Activated CD4-positive, alpha-beta T cell treated with anti-CD3 and anti-CD28 coated beads for 36 hours (primary cell): ENCODE results near the gene RUNX2. TPM values are rescaled to one million over a fixed set of nuclear protein-coding genes. Genes with fewer than 3 reads are reported as not detected.

Experiments used
- ATAC-seq: fragments of 200-7000 bp; cut with Tn5 transposase; one replicate; pipeline ENCODE4 v1.10.0; 2021; ENCODE audit warnings: mild to moderate bottlenecking, moderate library complexity
- CTCF ChIA-PET: fragments of 350-600 bp; sonication (Branson Sonifier 250); formaldehyde crosslinking; loops from one replicate; lab custom pipeline; 2021; ENCODE audit warnings: antibody characterized with exemption; lab: Charles Lee
- POLR2A ChIA-PET: fragments of 350-600 bp; sonication (Branson Sonifier 250); formaldehyde crosslinking; loops from one replicate; lab custom pipeline; 2021; ENCODE audit warnings: antibody characterized with exemption, inconsistent platforms; lab: Charles Lee
- DNase-seq: peaks from one replicate; pipeline ENCODE4 v3.0.0-alpha.2; 2020
- H3K27ac Mint-ChIP-seq: one replicate; pipeline ENCODE4 v1.8.0; 2021; ENCODE audit warnings: mixed read lengths
- H3K27me3 Mint-ChIP-seq: one replicate; pipeline ENCODE4 v1.8.0; 2021; ENCODE audit warnings: mixed read lengths
- H3K36me3 Mint-ChIP-seq: one replicate; pipeline ENCODE4 v1.8.0; 2021; ENCODE audit warnings: low read depth, mixed read lengths
- H3K4me1 Mint-ChIP-seq: one replicate; pipeline ENCODE4 v1.8.0; 2021; ENCODE audit warnings: mixed read lengths
- H3K4me3 Mint-ChIP-seq: one replicate; pipeline ENCODE4 v1.8.0; 2021; ENCODE audit warnings: mild to moderate bottlenecking, moderate library complexity, mixed read lengths
- H3K9me3 Mint-ChIP-seq: one replicate; pipeline ENCODE4 v1.8.0; 2021; ENCODE audit warnings: low read depth, mixed read lengths
- intact Hi-C, 2 experiments: fragments of 100-400 bp; cut with DNase I in 1 of 2; cut with micrococcal nuclease in 1 of 2; formaldehyde crosslinking; loops; one replicate each; pipeline versions ENCODE4 v1.14.2 to v1.15.1; 2022 to 2024; cut with DNase I, micrococcal nuclease
- total RNA-seq, 2 experiments: library from RNA; stranded (reverse); gene quantifications; one replicate each; pipeline ENCODE4 v1.2.3, GENCODE V29; 2021

RUNX2 gene
- total RNA-seq, 2 experiments from 2014 or later = 14.6 to 18.1 TPM

GRCh38 chr6:45353654-45354053 lies 25.5 kb downstream of the RUNX2 start:
- POLR2A ChIA-PET = no interaction called here
- intact Hi-C loops = no loop called here

DNA sequence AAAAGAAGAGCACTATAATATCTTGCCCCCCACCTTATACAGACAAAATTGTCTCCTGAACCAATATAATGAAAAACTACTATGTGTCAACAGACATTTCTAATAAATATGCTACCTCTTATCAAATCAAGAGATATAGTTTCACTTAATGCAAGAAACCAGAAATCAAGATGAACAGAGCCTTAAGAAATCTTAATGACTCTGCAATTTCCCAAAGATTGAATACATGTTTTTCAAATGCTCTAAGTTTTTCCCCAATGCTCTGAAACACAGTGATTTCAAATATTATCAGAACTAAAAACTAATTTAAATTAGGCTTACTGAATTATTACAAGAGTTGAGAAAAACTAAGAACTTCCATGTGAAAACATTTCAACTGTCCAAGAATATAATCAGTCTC lies 36.3 kb downstream of the RUNX2 start:
- CTCF ChIA-PET = interaction anchor here (1.1 kb wide), 1 partner anchor 13 kb away, joined by 3 read pairs; no protein-coding TSS in a partner anchor
- no peak overlapping the region for H3K27ac Mint-ChIP-seq
- intact Hi-C loops = no loop called here

More at GRCh38 chr6:45353654-45354053, 25.5 kb downstream of the RUNX2 start:
- no peaks in the 10 kb centered on the region for H3K9me3 Mint-ChIP-seq
- no peak overlapping the region for H3K4me3 Mint-ChIP-seq
- peaks cover 11% of the 10 kb centered on the region for H3K4me1 Mint-ChIP-seq
- CTCF ChIA-PET = interaction anchor here (0.6 kb wide), 1 partner anchor 198 kb away, joined by 3 read pairs; no protein-coding TSS in a partner anchor
- DNase-seq = no peak
- H3K27ac Mint-ChIP-seq = no peak overlapping the region
- peaks cover 12% of the 10 kb centered on the region for H3K36me3 Mint-ChIP-seq
- no peaks in the 10 kb centered on the region for H3K27me3 Mint-ChIP-seq
- no peak for ATAC-seq

GRCh38 chr6:45365036-45365435 lies 36.9 kb downstream of the RUNX2 start:
- no peak overlapping the region for H3K27ac Mint-ChIP-seq
- H3K36me3 Mint-ChIP-seq = peaks cover 17% of the 10 kb centered on the region
- ChIA-PET CTCF (interaction anchor here (0.6 to 1.0 kb wide), 2 partner anchors 14 to 889 kb away, joined by 3 read pairs; no protein-coding TSS in a partner anchor), POLR2A (no interaction called here)
- ATAC-seq = no peak
- H3K4me3 Mint-ChIP-seq = no peak overlapping the region
- no peak for DNase-seq
- intact Hi-C loops = no loop called here
- no peaks in the 10 kb centered on the region for H3K9me3 Mint-ChIP-seq
- peaks cover 16% of the 10 kb centered on the region for H3K4me1 Mint-ChIP-seq
- no peaks in the 10 kb centered on the region for H3K27me3 Mint-ChIP-seq

More for the DNA sequence above, 36.3 kb downstream of the RUNX2 start:
- H3K4me1 Mint-ChIP-seq = peaks cover 10% of the 10 kb centered on the region
- no peak overlapping the region for H3K4me3 Mint-ChIP-seq
- ATAC-seq (no peak), DNase-seq (no peak)
- POLR2A ChIA-PET = no interaction called here
- H3K27me3 Mint-ChIP-seq = no peaks in the 10 kb centered on the region
- H3K9me3 Mint-ChIP-seq = no peaks in the 10 kb centered on the region
- H3K36me3 Mint-ChIP-seq = peaks cover 13% of the 10 kb centered on the region

DNA sequence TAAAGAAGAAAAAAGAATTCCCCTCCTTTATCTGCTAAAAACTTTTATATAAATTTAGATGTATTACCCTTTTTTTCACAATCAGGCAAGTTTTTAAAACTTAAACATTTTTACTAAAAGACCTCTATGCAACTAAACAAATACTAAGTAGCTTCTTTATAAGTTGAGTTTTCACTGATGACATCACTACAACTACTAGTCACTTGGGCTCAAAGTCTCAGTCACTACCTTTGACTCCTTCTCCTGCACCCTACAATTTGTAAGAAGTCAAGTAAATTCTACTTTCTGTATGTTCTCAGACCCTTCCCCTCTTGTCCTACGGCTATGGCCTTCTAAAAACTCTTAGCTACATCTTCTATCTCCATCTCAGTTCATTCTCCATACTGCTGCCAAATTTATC lies 38.4 kb downstream of the RUNX2 start:
- POLR2A ChIA-PET = no interaction called here
- no peak for ATAC-seq

DNA sequence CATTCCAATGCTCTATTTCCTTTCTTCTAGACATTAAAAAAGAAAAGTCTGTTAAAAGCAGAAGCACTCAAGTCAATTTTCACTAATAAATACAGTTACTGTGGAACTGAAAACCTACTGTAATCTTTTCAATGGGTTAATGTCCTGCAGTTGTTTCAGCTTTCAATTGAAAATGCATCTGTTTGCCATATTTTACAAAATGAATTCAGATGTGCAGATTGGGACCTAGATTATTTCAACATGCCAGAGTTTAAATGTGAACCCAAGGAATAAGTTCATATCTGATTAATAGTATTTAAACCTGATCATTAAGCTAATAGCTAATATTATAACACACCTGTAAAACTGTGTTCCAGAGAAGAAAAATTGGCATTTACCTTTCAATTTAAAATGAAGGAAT lies 39.9 kb downstream of the RUNX2 start:
- ATAC-seq (no peak), DNase-seq (no peak)
- CTCF ChIA-PET = no interaction called here
- Mint-ChIP-seq H3K9me3 (no peaks in the 10 kb centered on the region), H3K4me1 (peaks cover 38% of the 10 kb centered on the region), H3K27me3 (no peaks in the 10 kb centered on the region), H3K27ac (no peak overlapping the region), H3K36me3 (peaks cover 19% of the 10 kb centered on the region), H3K4me3 (no peak overlapping the region)
- intact Hi-C loops = no loop called here
- POLR2A ChIA-PET = no interaction called here

More for the DNA sequence above, 38.4 kb downstream of the RUNX2 start:
- no peaks in the 10 kb centered on the region for H3K9me3 Mint-ChIP-seq
- no peak overlapping the region for H3K4me3 Mint-ChIP-seq
- peaks cover 19% of the 10 kb centered on the region for H3K36me3 Mint-ChIP-seq
- H3K27ac Mint-ChIP-seq = no peak overlapping the region
- no peak for DNase-seq
- H3K4me1 Mint-ChIP-seq = peaks cover 25% of the 10 kb centered on the region
- CTCF ChIA-PET = interaction anchor here (1.6 kb wide), 1 partner anchor 9 kb away, joined by 3 read pairs; no protein-coding TSS in a partner anchor
- no peaks in the 10 kb centered on the region for H3K27me3 Mint-ChIP-seq
- intact Hi-C loops = no loop called here

- DNase-seq (no peak), ATAC-seq (no peak)
- intact Hi-C loops = loop anchor here in 1 of 2 experiments (10.0 kb wide), 1 partner anchor 1125 kb away; the partner anchor contains the start of gene HSP90AB1
- Mint-ChIP-seq H3K4me1 (peaks cover 42% of the 10 kb centered on the region), H3K36me3 (peaks cover 19% of the 10 kb centered on the region), H3K4me3 (no peak overlapping the region), H3K27me3 (no peaks in the 10 kb centered on the region), H3K9me3 (no peaks in the 10 kb centered on the region), H3K27ac (no peak overlapping the region)
- POLR2A ChIA-PET = no interaction called here
- CTCF ChIA-PET = no interaction called here
Observed at GRCh38 chr6:45369870-45370269, 41.7 kb downstream of the RUNX2 start.

DNA sequence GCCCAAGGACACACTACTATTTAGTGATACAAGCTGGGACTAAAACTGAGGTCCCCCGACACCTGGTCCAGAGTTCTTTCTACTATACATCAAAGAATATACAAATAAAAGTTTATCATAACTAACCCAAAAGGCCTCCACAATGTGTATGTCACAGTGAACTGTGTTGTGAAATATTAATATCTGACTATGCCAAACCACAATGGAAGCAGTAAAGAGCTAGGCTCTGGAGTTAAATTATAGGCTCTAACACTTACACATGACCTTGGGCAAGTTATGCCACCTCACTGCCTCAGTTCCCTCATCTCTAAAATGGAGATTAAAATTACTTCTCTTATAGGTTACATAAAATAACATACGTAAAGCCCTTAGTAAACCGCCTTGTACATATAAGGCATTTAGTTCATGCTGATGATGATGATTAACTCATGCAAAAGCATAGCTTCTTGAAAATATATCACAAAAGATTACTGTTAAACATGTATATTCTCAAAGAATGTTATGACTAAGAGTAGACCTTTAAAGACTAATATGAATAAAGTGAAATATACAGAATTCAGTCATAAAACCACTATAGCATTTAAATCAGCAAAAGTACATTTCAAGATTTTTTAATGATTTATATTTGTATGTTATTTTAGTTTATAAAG lies 43.9 kb downstream of the RUNX2 start:
- POLR2A ChIA-PET = no interaction called here
- intact Hi-C loops = loop anchor here in 1 of 2 experiments (10.0 kb wide), 1 partner anchor 1127 kb away; the partner anchor contains the start of gene HSP90AB1
- DNase-seq (no peak), ATAC-seq (peak; percentile 59)
- Mint-ChIP-seq H3K9me3 (no peaks in the 10 kb centered on the region), H3K4me1 (peaks cover 47% of the 10 kb centered on the region), H3K4me3 (no peak overlapping the region), H3K27ac (no peak overlapping the region), H3K36me3 (peaks cover 16% of the 10 kb centered on the region), H3K27me3 (no peaks in the 10 kb centered on the region)
- CTCF ChIA-PET = interaction anchor here (0.6 to 1.0 kb wide), 2 partner anchors 64 to 666 kb away, joined by 3 read pairs; no protein-coding TSS in a partner anchor

- no peak for DNase-seq
- no peak overlapping the region for H3K4me3 Mint-ChIP-seq
- H3K27ac Mint-ChIP-seq = no peak overlapping the region
- H3K9me3 Mint-ChIP-seq = no peaks in the 10 kb centered on the region
- H3K4me1 Mint-ChIP-seq = peaks cover 41% of the 10 kb centered on the region
- ATAC-seq = no peak
- intact Hi-C loops = loop anchor here (5.0 to 10.0 kb wide), 6 partner anchors 102 to 1131 kb away; partner anchors contain the start of gene HSP90AB1 (in 1 of the 2)
- CTCF ChIA-PET = interaction anchor here (0.6 kb wide), 1 partner anchor 782 kb away, joined by 3 read pairs; no protein-coding TSS in a partner anchor
- H3K36me3 Mint-ChIP-seq = peaks cover 2% of the 10 kb centered on the region
- H3K27me3 Mint-ChIP-seq = no peaks in the 10 kb centered on the region
- POLR2A ChIA-PET = interaction anchor here (0.6 to 0.8 kb wide), 2 partner anchors 596 to 670 kb away, joined by 4 to 7 read pairs; no protein-coding TSS in a partner anchor
Observed at GRCh38 chr6:45375449-45375848, 47.3 kb downstream of the RUNX2 start.

DNA sequence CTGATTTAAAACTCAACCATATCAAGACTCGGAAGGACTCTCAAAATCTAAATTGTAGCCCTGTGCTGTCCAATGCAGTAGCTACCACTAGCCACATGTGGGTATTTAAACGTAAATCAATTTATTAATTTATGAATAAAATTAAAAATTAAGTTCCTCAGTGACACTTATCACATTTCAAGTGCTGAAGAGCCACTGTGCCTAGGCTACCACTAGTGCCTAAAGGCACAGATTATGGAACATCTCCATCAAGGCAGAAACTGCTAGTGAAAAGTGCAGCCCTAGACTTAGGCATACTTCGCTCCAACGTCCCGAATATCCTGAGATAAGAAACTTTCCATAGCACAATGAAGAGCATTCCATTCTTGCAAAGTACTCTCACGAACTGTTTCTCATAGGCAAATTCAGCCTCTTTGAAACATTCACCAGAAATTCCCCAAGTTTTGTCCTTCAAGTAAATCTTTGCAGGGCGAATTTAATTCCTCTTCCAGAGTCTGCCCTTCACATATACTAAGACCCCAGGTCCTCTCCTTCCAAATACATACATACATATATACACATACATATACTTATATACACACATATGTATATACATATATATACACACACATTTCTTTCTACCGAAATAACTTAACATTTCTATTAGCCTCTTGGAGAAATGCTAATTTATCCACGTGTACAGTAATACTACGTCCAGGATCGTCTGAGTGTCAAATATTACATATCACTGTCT lies 48.3 kb downstream of the RUNX2 start:
- Mint-ChIP-seq H3K9me3 (no peaks in the 10 kb centered on the region), H3K4me1 (peaks cover 33% of the 10 kb centered on the region), H3K27ac (peak overlapping the region; percentile 100), H3K36me3 (peaks cover 2% of the 10 kb centered on the region), H3K27me3 (no peaks in the 10 kb centered on the region), H3K4me3 (peak overlapping the region; percentile 99)
- POLR2A ChIA-PET = interaction anchor here (0.7 to 0.8 kb wide), 2 partner anchors 546 to 669 kb away, joined by 3 to 7 read pairs; no protein-coding TSS in a partner anchor
- CTCF ChIA-PET = interaction anchor here (0.6 to 2.8 kb wide), 4 partner anchors 13 to 783 kb away, joined by 3 to 11 read pairs (median 4); no protein-coding TSS in a partner anchor
- intact Hi-C loops = loop anchor here (1.0 to 10.0 kb wide), 10 partner anchors 101 to 1132 kb away; partner anchors contain the start of gene HSP90AB1 (in 1 of the 2)
- no peak for ATAC-seq
- DNase-seq = no peak

DNA sequence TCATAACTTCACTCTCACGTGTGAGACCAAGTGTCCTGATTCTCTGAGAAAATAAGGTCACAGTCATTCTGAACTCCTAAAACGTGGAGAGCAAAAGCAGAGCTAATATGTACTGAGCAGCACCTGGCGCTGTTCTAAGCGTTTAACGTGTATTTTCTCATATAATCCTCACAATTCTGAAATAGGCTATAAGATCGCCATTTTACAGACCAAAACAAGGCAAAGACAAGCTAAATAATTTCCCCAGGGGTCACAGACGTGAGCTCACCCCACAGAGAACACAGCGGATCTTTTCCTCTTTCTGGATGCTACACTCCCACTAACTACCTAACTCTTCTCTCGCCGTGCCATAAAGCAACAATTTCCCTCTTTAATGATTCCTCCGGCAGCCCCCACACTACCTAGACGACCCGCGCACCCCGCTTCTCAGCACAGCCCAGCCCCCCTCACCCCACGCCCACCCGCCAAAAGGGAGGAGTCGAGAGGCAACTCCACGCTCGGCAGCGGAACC lies 49.0 kb downstream of the RUNX2 start:
- peak overlapping the region; percentile 100 for H3K27ac Mint-ChIP-seq
- ATAC-seq = peak; percentile 2
- no peak for DNase-seq
- CTCF ChIA-PET = interaction anchor here (0.6 to 2.8 kb wide), 5 partner anchors 13 to 338 kb away, joined by 3 to 11 read pairs (median 4); no protein-coding TSS in a partner anchor
- POLR2A ChIA-PET = interaction anchor here (1.0 to 1.4 kb wide), 2 partner anchors 43 to 547 kb away, joined by 3 read pairs; no protein-coding TSS in a partner anchor
- peaks cover 27% of the 10 kb centered on the region for H3K4me1 Mint-ChIP-seq
- peak overlapping the region; percentile 99 for H3K4me3 Mint-ChIP-seq
- intact Hi-C loops = loop anchor here (1.0 to 10.0 kb wide), 10 partner anchors 100 to 1132 kb away; partner anchors contain the start of gene HSP90AB1 (in 1 of the 2)
- peaks cover 2% of the 10 kb centered on the region for H3K36me3 Mint-ChIP-seq
- no peaks in the 10 kb centered on the region for H3K27me3 Mint-ChIP-seq
- H3K9me3 Mint-ChIP-seq = no peaks in the 10 kb centered on the region
